ENCODE measurements around the gene PHPT1. TPM values are rescaled to one million over a fixed set of nuclear protein-coding genes. Genes with fewer than 3 reads are reported as not detected.
"Not testable (repeated sequence)": the region's sequence is repeated elsewhere in the genome, so short reads cannot be mapped to it uniquely, and the experiment has no call there.

PHPT1 gene
- total RNA-seq, 2 donors from 2014 or later: 37.5 to 92.1 TPM

- not testable (repeated sequence) for DNase-seq (ENCODE audit: low spot score); ATAC-seq (ENCODE audit: insufficient number of reproducible peaks, low FRiP score, low read depth); H3K27ac ChIP-seq; H3K36me3 ChIP-seq; H3K27me3 ChIP-seq (replicated peaks; ENCODE audit: insufficient read depth); H3K9me3 ChIP-seq
- Histone ChIP-seq H3K4me1 (ENCODE audit: control insufficient read depth in 1 of 2, low read depth in 2 of 2) (peaks cover 11 to 52% of the 10 kb centered on the region in 2 donors), H3K4me3 (peak overlapping the region; percentile 39)
- peak; percentile 75 for TF ChIP-seq CTCF (IDR thresholded peaks at IDR 0.05)
Measured at GRCh38 chr9:136843801-136844740, 5.1 kb upstream of the PHPT1 start.

GRCh38 chr9:136844761-136845464 lies 4.3 kb upstream of the PHPT1 start:
- no peak for TF ChIP-seq CTCF (IDR thresholded peaks at IDR 0.05)
- H3K9me3 ChIP-seq: no peaks in the 10 kb centered on the region
- peaks cover 14 to 56% of the 10 kb centered on the region in 2 donors for H3K4me1 ChIP-seq (ENCODE audit: control insufficient read depth in 1 of 2, low read depth in 2 of 2)
- H3K27ac ChIP-seq: no peak overlapping the region
- no peaks in the 10 kb centered on the region for H3K36me3 ChIP-seq
- no peak for ATAC-seq (ENCODE audit: insufficient number of reproducible peaks, low FRiP score, low read depth)
- no peak for DNase-seq (ENCODE audit: low spot score)
- H3K27me3 ChIP-seq (replicated peaks; ENCODE audit: insufficient read depth): peaks cover 7% of the 10 kb centered on the region
- no peak overlapping the region for H3K4me3 ChIP-seq

GRCh38 chr9:136845465-136846260 lies 3.5 kb upstream of the PHPT1 start:
- no peak for TF ChIP-seq CTCF (IDR thresholded peaks at IDR 0.05)
- peaks cover 7% of the 10 kb centered on the region for H3K27me3 ChIP-seq (replicated peaks; ENCODE audit: insufficient read depth)
- no peak overlapping the region for H3K27ac ChIP-seq
- ATAC-seq (ENCODE audit: insufficient number of reproducible peaks, low FRiP score, low read depth) (no peak), DNase-seq (ENCODE audit: low spot score) (no peak)
- no peak overlapping the region for H3K4me3 ChIP-seq
- H3K9me3 ChIP-seq: no peaks in the 10 kb centered on the region
- peaks cover 17 to 63% of the 10 kb centered on the region in 2 donors for H3K4me1 ChIP-seq (ENCODE audit: control insufficient read depth in 1 of 2, low read depth in 2 of 2)
- H3K36me3 ChIP-seq: no peaks in the 10 kb centered on the region

GRCh38 chr9:136846376-136847087 lies 2.7 kb upstream of the PHPT1 start:
- TF ChIP-seq CTCF (IDR thresholded peaks at IDR 0.05): no peak
- Histone ChIP-seq H3K27ac (no peak overlapping the region), H3K27me3 (replicated peaks; ENCODE audit: insufficient read depth) (peaks cover 7% of the 10 kb centered on the region), H3K4me3 (peak overlapping the region; percentile 99), H3K9me3 (no peaks in the 10 kb centered on the region), H3K36me3 (no peaks in the 10 kb centered on the region), H3K4me1 (ENCODE audit: control insufficient read depth in 1 of 2, low read depth in 2 of 2) (peaks cover 17 to 63% of the 10 kb centered on the region in 2 donors)
- ATAC-seq (ENCODE audit: insufficient number of reproducible peaks, low FRiP score, low read depth) (no peak), DNase-seq (ENCODE audit: low spot score) (no peak)

Data from thoracic aorta (tissue), 2 donors.